ENCODE results near the gene DAB2IP.
"Not testable (repeated sequence)": the region's sequence is repeated elsewhere in the genome, so short reads cannot be mapped to it uniquely, and the experiment has no call there.

Gene DAB2IP

GRCh38 chr9:121741228-121741918 lies 89.9 kb downstream of the DAB2IP start:
- DNase-seq = no peak

DNA sequence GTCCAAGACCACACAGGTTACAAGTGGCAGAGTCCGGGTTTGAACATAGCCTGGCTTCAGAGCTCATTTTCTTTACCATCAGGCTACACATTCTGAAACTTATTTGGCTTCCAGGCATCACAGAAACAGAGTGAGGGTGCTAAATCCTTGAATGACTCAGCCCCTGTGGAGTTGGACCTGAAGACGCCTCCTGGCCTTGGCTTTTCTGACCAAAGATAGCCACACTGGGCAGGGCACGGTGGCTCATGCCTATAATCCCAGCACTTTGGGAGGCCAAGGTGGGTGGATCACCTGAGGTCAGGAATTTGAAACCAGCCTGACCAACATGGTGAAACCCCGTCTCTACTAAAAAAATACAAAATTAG lies 90.5 kb downstream of the DAB2IP start:
- not testable (repeated sequence) for DNase-seq

DNA sequence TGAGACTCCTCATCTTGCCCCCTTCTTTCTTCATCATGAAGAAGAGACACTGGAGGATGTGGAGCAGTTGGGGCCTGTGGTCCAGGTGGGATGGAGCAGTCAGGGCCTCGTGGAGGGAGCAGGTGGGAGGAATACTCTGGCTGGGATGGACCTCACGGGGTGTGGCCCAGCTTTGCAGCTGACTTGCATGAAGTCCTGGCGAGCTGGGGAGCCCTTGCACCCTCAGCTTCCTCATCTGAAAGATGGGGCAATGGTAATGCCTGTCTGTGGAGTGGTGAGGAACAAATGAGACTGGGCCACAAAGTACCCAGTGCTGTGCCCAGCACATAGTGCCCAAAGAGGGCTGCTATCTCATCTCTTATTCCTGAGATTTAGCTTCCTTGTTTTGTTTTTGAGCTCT lies 91.5 kb downstream of the DAB2IP start:
- DNase-seq = no peak

DNA sequence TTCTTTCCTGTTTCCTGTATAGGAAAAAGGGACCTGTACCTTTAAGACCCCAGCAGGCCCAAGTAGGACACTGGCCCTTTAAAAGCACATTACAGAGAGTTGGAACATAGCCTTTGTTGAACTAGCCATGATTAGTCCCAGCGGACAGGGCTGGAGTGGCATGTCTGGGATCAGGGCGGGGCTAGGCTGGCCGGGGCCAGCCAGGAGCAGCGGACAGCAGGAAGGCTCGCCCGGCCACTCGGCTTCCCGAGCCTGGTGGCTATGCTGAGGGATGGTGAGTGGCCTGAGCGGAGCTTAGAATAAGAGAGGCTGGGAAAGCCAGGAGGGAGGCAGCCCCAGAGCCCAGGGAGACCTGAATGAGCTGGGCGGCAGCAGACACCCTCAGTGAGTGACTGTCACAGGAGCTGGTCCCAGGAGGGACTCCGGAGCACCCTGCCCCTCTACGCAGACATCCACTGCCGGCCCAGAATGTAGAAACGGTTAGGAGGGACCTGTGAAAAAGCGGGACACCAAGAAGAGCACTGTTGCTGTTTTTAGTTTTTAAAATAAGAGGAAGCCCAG lies 92.1 kb downstream of the DAB2IP start:
- DNase-seq = peak in 48 of 56 donors; percentile 12 to 81 (median 53)

- peak in 34 of 56 donors; percentile 13 to 69 (median 39) for DNase-seq
Measured at GRCh38 chr9:121744002-121744686, 92.7 kb downstream of the DAB2IP start.

DNA sequence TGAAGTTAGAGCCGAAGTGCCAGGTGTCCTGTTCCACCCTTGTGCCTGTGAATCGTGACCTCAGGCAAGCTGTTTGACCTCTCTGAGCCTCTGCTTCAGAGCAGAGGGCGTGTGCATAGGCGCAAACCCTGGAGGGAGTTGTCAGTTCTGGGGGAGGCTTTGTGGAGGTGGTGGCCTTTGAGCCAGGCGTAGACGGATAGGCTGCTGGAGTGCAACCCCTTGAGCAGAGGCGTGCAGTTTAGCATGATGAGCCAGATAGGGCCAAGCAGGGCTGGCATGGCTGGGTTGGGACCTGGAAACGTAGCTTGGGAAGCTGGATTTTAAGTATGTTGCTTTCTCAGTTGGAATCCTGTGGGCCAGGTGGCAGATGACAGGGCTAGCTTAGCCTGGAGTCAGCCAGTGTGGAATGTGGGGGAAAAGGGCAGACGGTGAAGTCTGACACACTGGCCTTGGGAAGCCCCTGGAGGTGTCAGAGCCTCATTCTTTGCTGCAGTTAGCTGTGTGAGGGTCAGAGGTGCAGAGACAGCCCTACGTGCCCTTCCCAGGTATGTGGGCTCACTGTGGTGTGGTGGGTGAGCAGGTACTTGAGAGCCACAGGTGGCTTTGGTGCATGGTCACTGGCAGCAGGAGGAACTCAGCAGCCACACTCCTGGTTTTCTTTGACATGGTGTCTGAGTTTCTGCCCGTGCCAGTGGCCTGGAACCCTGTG lies 93.4 kb downstream of the DAB2IP start:
- DNase-seq = no peak

DNA sequence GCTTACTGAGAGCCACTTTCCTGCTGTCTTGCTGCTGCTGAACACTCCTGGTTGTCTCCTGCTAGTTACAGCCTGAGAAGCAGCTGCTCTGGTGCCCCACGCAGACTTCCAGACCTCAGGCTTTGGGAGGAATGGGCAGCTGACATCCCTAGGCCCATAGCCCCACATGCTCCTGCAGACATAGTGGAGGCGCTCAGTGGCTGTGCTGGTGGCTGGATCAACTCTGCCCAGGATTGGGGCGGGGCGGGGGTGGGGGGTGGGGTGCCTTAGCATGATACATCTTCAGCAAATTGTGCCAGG lies 93.9 kb downstream of the DAB2IP start:
- DNase-seq = no peak

DNA sequence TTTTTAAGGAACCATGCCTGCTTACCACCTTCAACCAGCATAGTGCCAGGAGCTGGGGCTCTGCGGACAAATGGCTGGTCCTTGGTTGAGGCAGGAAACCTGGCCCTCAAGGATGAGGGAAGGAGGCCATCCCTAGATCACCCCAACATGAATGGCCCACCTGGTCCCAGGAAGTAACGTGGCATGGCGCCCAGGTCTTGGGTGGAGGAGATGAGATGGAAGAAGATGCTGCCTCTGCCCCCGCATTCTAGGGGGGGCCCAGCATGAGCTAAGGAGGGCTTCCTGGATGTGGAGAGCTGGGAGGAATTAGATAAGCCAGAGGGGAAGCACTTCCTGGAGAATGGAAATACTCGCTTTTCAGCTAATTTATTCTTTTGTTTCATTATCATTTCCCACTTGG lies 95.0 kb downstream of the DAB2IP start:
- DNase-seq = no peak

- no peak for DNase-seq
Measured at GRCh38 chr9:121746866-121747265, 95.4 kb downstream of the DAB2IP start.

DNA sequence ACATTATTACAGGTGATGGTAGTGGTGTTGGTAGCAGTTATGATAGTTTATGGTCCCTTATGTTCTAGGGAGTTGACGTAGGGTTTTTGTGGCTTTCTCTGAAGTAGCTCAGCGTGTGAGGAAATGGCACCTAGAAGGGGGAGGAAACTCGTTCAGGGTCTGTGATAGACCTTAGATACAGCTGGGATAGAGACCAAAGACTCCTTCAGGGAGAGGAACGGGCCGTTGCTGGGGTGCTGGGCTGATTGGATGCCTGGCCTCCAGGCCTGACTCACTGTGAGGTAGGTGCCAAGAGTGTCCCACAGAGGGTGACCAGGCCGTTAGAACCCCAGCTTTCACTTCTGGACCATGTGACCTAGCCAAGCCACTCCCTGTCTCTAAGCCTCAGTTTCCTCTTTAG lies 96.6 kb downstream of the DAB2IP start:
- peak in 1 of 56 donors; percentile 19 for DNase-seq

DNA sequence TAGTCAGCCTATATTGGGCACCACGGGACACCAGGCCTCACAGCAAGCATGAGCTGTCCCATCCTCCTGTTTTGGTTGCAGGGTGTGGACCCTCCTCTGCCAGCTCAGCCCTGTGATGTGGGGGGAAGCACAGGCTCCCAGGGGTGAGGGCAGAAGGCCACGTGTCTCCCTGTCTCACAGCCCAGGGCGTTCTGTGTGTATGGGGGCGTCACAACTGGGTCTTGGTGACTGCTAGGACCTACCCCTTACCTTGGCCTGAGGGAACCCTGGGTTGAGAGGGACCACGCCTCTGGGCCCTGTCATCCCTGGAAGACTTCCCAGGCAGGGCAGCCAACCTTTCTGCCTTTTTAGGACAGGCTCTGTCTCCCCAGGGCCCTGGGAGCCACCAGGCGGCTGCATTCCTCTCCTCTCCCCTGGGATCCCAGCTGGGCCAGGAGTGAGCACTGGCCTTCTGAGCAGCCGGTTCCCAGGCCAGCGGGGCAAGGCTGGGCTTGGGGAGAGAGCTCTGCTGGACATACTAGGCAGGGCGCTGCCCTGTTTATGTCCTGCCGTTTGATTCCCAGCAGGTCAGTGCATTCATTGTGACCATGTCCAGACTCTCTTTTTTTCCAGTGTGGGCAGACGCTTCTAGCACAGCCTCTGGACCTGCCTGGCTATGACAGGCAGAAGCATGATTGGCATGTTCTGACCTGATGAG lies 97.4 kb downstream of the DAB2IP start:
- peak in 3 of 56 donors; percentile 11 to 22 (median 20) for DNase-seq

DNA sequence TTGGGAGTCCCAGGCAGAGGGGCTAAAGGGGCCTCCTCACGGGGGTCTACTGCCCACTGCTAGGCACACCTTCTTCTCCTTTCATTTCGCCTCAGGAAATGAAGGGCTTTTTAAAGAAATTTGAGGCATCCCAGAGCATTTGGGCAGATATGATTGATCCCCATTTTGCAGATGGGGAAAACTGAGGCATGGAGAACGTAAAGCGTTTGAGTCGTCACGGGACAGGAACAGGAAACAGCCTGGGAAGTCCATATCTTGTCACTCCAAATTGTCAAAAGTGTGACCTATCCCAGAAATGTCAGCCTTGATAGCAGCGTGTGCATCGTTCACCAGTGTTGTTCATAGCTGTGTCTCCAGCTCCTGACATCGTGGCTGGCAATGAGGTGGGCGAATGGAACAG lies 98.2 kb downstream of the DAB2IP start:
- DNase-seq = no peak

- DNase-seq = peak in 5 of 56 donors; percentile 14 to 30 (median 21)
Measured at GRCh38 chr9:121750259-121750714, 98.9 kb downstream of the DAB2IP start.

GRCh38 chr9:121750715-121751623 lies 99.5 kb downstream of the DAB2IP start:
- peak in 49 of 56 donors; percentile 15 to 89 (median 62) for DNase-seq

DNA sequence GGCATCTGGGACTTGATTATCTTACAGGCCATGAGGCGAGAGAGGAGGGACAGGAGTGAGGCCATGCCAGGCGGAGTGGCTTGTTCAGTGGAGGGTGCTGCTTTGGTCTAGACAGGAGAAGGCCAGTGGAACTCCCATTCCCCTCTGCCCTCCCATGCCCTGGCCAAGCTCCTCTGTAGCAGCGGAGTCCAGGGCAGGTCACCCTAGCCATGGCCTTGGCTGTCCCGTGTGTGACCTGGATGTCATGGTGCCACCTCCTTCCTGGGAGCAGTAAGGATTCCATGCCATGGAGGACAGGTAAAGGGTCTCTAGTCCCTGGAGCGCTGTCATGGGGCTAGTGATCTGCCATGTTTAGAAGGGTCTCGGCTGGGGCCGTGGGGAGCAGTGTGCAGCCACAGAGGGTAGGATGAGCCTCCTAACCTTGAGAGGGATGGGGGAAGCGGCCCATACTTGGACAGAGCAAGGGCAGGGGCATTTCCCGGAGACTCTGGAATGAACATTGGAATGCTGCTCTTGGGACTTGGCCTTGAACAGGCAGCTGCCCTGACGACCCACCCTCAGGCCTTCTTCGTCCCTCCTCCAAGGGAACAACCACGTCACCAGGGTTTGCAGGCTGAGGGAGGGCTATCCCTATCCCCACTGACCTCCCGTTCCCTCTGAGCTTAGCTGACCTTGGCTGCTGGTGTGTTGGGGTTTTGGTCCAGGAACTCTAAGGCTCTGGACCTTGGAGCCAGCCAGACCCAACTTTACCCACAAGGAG lies 100.4 kb downstream of the DAB2IP start:
- no peak for DNase-seq

- DNase-seq = no peak
Measured at GRCh38 chr9:121752929-121753328, 101.5 kb downstream of the DAB2IP start.

DNA sequence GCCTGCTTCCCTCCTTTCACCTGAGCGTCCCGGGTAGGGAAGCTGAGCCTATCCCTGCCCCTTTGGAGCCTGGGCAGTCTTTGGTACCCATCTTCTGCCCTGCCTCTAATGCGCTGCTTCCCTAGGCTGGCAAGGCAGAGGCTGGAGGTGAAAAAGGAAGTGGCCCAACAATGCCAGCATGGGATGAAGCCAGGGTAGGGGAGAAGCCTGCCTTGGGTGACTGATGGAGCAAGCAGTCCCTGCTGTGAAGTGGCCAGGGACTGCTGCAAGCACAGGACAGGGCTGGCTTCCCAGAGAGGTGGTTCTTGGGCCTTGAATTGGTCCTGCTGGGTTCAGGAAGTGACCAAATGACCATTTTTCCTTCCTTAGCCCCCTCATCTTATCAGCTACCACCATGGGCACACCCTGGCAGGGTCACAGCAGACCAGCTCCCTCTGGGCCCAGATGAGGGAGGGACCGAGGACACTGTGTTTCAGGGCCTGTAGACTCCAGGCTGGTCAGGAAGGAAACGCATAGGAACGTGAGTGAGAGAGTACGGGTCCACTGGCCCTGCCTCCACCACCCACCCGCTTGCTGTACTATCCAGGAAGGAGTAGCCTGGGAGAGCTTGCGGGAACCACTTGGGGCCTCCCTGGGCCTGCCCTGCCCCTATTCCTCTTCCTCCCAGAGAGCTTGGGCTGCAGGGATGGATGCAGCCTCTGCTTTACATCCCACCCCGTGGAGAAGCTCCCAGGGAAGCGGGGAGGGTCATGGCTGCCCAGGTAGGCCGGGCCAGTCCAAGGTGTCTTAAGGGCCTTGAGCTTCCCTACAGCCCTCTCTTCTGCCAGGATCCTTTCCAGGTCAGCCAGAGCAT lies 102.6 kb downstream of the DAB2IP start:
- DNase-seq = no peak

- no peak for DNase-seq
Measured at GRCh38 chr9:121754655-121755436, 103.4 kb downstream of the DAB2IP start.
